SK-N-SH (cell line): Measurements from ENCODE around the gene ENPP7. TPM values are rescaled to one million over a fixed set of nuclear protein-coding genes. Genes with fewer than 3 reads are reported as not detected.
A peak's percentile ranks its signal among the peaks of the same experiment; 100 is the strongest.

Experiments used
- CTCF ChIA-PET: fragments of 300-600, 350-600 bp; formaldehyde crosslinking; extraction: SDS; loops from one replicate; lab custom pipeline; 2021; lab: Yijun Ruan, JAX
- POLR2A ChIA-PET: fragments of 350-600 bp; sonication (Branson Sonifier 250); formaldehyde crosslinking; extraction: SDS; loops from one replicate; lab custom pipeline; 2020; ENCODE audit warnings: antibody characterized with exemption, inconsistent platforms; lab: Yijun Ruan, JAX
- DNase-seq: peaks from one replicate; pipeline ENCODE4 v3.0.0; 2012
- H2AFZ ChIP-seq: fragments of 200-600 bp; sonication (generic); 2 replicates; pipeline ENCODE4 v1.8.1; 2016; ENCODE audit warnings: antibody characterized with exemption, mild to moderate bottlenecking, low read depth
- H3F3A ChIP-seq: fragments of 200-600 bp; sonication (generic); replicated peaks from 2 replicates; pipeline ENCODE3; 2016; ENCODE audit warnings: antibody characterized with exemption, mild to moderate bottlenecking; ENCODE audit not compliant: insufficient read depth
- H3K27ac ChIP-seq, 2 experiments: fragments of 200-500 bp in 1 of 2; fragments of 200-600 bp in 1 of 2; sonication (Bioruptor generic) in 1 of 2; sonication (generic), shearing (Covaris generic) in 1 of 2; 2 replicates each; pipeline versions ENCODE4 v1.5.1 to v1.6.1; 2014 to 2016; ENCODE audit warnings: low read depth in 2 of 2, inconsistent platforms in 1 of 2, low read length in 1 of 2, mild to moderate bottlenecking in 1 of 2, mixed read lengths in 1 of 2
- H3K27me3 ChIP-seq: fragments of 200-600 bp; sonication (generic), shearing (Covaris generic); 2 replicates; pipeline ENCODE4 v1.6.1; 2016; ENCODE audit warnings: mixed run types; ENCODE audit not compliant: insufficient read depth
- H3K36me3 ChIP-seq, 2 experiments: fragments of 200-500 bp in 1 of 2; fragments of 200-600 bp in 1 of 2; sonication (Bioruptor generic) in 1 of 2; sonication (generic) in 1 of 2; replicated peaks in 1 of 2; 2 replicates each; pipeline versions ENCODE3 to v1.5.1; 2014 to 2016; ENCODE audit warnings: low read length in 1 of 2, mild to moderate bottlenecking in 1 of 2; ENCODE audit not compliant: insufficient read depth in 2 of 2, control insufficient read depth in 1 of 2
- H3K4me1 ChIP-seq, 2 experiments: fragments of 200-500 bp in 1 of 2; fragments of 200-600 bp in 1 of 2; sonication (Bioruptor generic) in 1 of 2; sonication (generic), shearing (Covaris generic) in 1 of 2; 2 replicates each; pipeline versions ENCODE4 v1.5.1 to v1.6.1; 2014 to 2016; ENCODE audit warnings: low read depth in 1 of 2, low read length in 1 of 2, mixed run types in 1 of 2; ENCODE audit not compliant: insufficient read depth in 2 of 2, control insufficient read depth in 1 of 2
- H3K4me2 ChIP-seq: fragments of 200-600 bp; sonication (generic), shearing (Covaris generic); 2 replicates; pipeline ENCODE4 v1.6.1; 2017; ENCODE audit warnings: mixed run types
- H3K4me3 ChIP-seq, 2 experiments: fragments of 200-500 bp in 1 of 2; fragments of 200-600 bp in 1 of 2; sonication (Bioruptor generic) in 1 of 2; sonication (generic), shearing (Covaris generic) in 1 of 2; 2 replicates each; pipeline versions ENCODE4 v1.5.1 to v1.8.1; 2014 to 2016; ENCODE audit warnings: low read depth in 2 of 2, inconsistent platforms in 1 of 2, low read length in 1 of 2, mild to moderate bottlenecking in 1 of 2, mixed read lengths in 1 of 2, moderate library complexity in 1 of 2
- H3K79me2 ChIP-seq: fragments of 200-600 bp; sonication (generic); 2 replicates; pipeline ENCODE4 v1.8.1; 2017; ENCODE audit warnings: mild to moderate bottlenecking; ENCODE audit not compliant: insufficient read depth
- H3K9ac ChIP-seq: fragments of 200-600 bp; sonication (generic); 2 replicates; pipeline ENCODE4 v1.6.1; 2017; ENCODE audit warnings: mixed run types
- H3K9me2 ChIP-seq: fragments of 200-600 bp; sonication (generic); 2 replicates; pipeline ENCODE4 v1.6.1; 2017; ENCODE audit warnings: mixed run types
- H3K9me3 ChIP-seq: fragments of 200-600 bp; sonication (generic); 2 replicates; pipeline ENCODE4 v1.6.1; 2017; ENCODE audit warnings: mixed run types, mild to moderate bottlenecking, moderate library complexity
- H4K20me1 ChIP-seq: fragments of 200-600 bp; sonication (generic); 2 replicates; pipeline ENCODE4 v1.6.1; 2017; ENCODE audit warnings: mild to moderate bottlenecking, mixed run types; ENCODE audit not compliant: insufficient read depth
- CTCF ChIP-seq: fragments of 200-600 bp; sonication (generic); IDR thresholded peaks from 2 replicates; pipeline ENCODE4 v1.6.1; 2017; ENCODE audit warnings: antibody characterized with exemption, mild to moderate bottlenecking, moderate library complexity
- FOSL2 ChIP-seq: IDR thresholded peaks from 2 replicates; pipeline ENCODE4 v1.4.0; 2012; ENCODE audit warnings: low read depth, mild to moderate bottlenecking, moderate library complexity, borderline replicate concordance
- GABPA ChIP-seq: IDR thresholded peaks from 2 replicates; pipeline ENCODE4 v1.4.0; 2012; ENCODE audit warnings: low read depth, mild to moderate bottlenecking
- RAD21 ChIP-seq: IDR thresholded peaks from 2 replicates; pipeline ENCODE4 v1.6.1; 2012; ENCODE audit warnings: mild to moderate bottlenecking, low read length
- SMC3 ChIP-seq: IDR thresholded peaks from 2 replicates; pipeline ENCODE4 v1.6.1; 2012; ENCODE audit warnings: low read depth, low read length, improper control_type of control experiment
- TCF12 ChIP-seq: IDR thresholded peaks from 2 replicates; pipeline ENCODE4 v1.4.0; 2012
- TEAD4 ChIP-seq: IDR thresholded peaks from 2 replicates; pipeline ENCODE4 v1.4.0; 2012; ENCODE audit warnings: mild to moderate bottlenecking, borderline replicate concordance; ENCODE audit not compliant: insufficient read depth
- USF1 ChIP-seq: IDR thresholded peaks from 2 replicates; pipeline ENCODE4 v1.4.0; 2012; ENCODE audit warnings: low read depth, borderline replicate concordance
- WGBS: methylation state at CpG from one replicate; pipeline ENCODE4 v1.1.6; 2017; ENCODE audit warnings: low lambda C conversion rate; 5-methylcytosine and 5-hydroxymethylcytosine counted together
- polyA plus RNA-seq, 3 experiments: library from polyadenylated mRNA; depleted of rRNA; stranded (reverse); fragments of >200 nt; gene quantifications; 2 replicates each; pipeline ENCODE4 v1.2.3, GENCODE V29; 2012
- TF ChIP-seq, protein P1 (sequence below): fragments of 150-350 bp; IDR thresholded peaks from 2 replicates; pipeline ENCODE4 v1.6.1; 2017; ENCODE audit warnings: antibody characterized with exemption, low read length, low read depth, borderline replicate concordance
- TF ChIP-seq, protein P2 (sequence below): fragments of 150-350 bp; IDR thresholded peaks from 2 replicates; pipeline ENCODE4 v1.6.1; 2016; ENCODE audit warnings: mild to moderate bottlenecking, low read depth, low read length
- TF ChIP-seq, protein P3 (sequence below): IDR thresholded peaks from 2 replicates; pipeline ENCODE4 v1.6.1; 2012; ENCODE audit warnings: mild to moderate bottlenecking, low read depth, low read length, moderate library complexity

Gene ENPP7
- polyA plus RNA-seq, 1 of the 3 experiments (the other 2 are of a cell fraction), result not detected

GRCh38 chr17:79707931-79708891 is 22.5 kb upstream of the ENPP7 start:
- 39% methylated on average over 34 of the region's 35 CpGs for WGBS
- ChIA-PET POLR2A (no interaction called here), CTCF (interaction anchor here (0.6 to 8.4 kb wide), 66 partner anchors 9 to 662 kb away, joined by 3 to 93 read pairs (median 4); no protein-coding TSS in a partner anchor)
- Histone ChIP-seq H3K4me2 (no peak overlapping the region), H4K20me1 (no peaks in the 10 kb centered on the region), H3K36me3 (no peaks in the 10 kb centered on the region), H3K4me1 (no peaks in the 10 kb centered on the region), H3K9me2 (no peaks in the 10 kb centered on the region), H3K27me3 (no peaks in the 10 kb centered on the region), H3K9me3 (no peaks in the 10 kb centered on the region), H3K4me3 (no peak overlapping the region), H3K79me2 (no peaks in the 10 kb centered on the region), H3F3A (no peaks in the 10 kb centered on the region), H2AFZ (no peak overlapping the region), H3K27ac (no peak overlapping the region), H3K9ac (no peak overlapping the region)
- peak; percentile 89 for DNase-seq
- peak; percentile 83 for TF ChIP-seq CTCF
- TF ChIP-seq SMC3, result peak; percentile 77
- TF ChIP-seq, protein P1, sequence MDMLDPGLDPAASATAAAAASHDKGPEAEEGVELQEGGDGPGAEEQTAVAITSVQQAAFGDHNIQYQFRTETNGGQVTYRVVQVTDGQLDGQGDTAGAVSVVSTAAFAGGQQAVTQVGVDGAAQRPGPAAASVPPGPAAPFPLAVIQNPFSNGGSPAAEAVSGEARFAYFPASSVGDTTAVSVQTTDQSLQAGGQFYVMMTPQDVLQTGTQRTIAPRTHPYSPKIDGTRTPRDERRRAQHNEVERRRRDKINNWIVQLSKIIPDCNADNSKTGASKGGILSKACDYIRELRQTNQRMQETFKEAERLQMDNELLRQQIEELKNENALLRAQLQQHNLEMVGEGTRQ, result no peak
- no peak for TF ChIP-seq TCF12
- TF ChIP-seq, protein P2, sequence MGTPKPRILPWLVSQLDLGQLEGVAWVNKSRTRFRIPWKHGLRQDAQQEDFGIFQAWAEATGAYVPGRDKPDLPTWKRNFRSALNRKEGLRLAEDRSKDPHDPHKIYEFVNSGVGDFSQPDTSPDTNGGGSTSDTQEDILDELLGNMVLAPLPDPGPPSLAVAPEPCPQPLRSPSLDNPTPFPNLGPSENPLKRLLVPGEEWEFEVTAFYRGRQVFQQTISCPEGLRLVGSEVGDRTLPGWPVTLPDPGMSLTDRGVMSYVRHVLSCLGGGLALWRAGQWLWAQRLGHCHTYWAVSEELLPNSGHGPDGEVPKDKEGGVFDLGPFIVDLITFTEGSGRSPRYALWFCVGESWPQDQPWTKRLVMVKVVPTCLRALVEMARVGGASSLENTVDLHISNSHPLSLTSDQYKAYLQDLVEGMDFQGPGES, result no peak
- TF ChIP-seq GABPA, result no peak
- TF ChIP-seq, protein P3, sequence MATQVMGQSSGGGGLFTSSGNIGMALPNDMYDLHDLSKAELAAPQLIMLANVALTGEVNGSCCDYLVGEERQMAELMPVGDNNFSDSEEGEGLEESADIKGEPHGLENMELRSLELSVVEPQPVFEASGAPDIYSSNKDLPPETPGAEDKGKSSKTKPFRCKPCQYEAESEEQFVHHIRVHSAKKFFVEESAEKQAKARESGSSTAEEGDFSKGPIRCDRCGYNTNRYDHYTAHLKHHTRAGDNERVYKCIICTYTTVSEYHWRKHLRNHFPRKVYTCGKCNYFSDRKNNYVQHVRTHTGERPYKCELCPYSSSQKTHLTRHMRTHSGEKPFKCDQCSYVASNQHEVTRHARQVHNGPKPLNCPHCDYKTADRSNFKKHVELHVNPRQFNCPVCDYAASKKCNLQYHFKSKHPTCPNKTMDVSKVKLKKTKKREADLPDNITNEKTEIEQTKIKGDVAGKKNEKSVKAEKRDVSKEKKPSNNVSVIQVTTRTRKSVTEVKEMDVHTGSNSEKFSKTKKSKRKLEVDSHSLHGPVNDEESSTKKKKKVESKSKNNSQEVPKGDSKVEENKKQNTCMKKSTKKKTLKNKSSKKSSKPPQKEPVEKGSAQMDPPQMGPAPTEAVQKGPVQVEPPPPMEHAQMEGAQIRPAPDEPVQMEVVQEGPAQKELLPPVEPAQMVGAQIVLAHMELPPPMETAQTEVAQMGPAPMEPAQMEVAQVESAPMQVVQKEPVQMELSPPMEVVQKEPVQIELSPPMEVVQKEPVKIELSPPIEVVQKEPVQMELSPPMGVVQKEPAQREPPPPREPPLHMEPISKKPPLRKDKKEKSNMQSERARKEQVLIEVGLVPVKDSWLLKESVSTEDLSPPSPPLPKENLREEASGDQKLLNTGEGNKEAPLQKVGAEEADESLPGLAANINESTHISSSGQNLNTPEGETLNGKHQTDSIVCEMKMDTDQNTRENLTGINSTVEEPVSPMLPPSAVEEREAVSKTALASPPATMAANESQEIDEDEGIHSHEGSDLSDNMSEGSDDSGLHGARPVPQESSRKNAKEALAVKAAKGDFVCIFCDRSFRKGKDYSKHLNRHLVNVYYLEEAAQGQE, result no peak
- TF ChIP-seq TEAD4, result no peak
- TF ChIP-seq USF1, result no peak
- TF ChIP-seq RAD21, result peak; percentile 92
- TF ChIP-seq FOSL2, result no peak
